Testis (tissue), 3 donors: ENCODE measurements around the gene SIGLEC15. TPM values are rescaled to one million over a fixed set of nuclear protein-coding genes. Genes with fewer than 3 reads are reported as not detected.
A peak's percentile ranks its signal among the peaks of the same experiment; 100 is the strongest.

Experiments used
- DNase-seq: peaks from one replicate; pipeline ENCODE4 v3.0.0-alpha.2; 2019
- H3K27ac ChIP-seq, 2 donors: fragments of 200-600 bp; sonication (generic); one replicate each; pipeline ENCODE4 v1.5.1; 2019
- H3K27me3 ChIP-seq: fragments of 200-600 bp; sonication (generic); one replicate; pipeline ENCODE4 v1.5.1; 2019
- H3K36me3 ChIP-seq: fragments of 200-600 bp; sonication (generic); one replicate; pipeline ENCODE4 v1.5.1; 2017; ENCODE audit warnings: low read depth; ENCODE audit errors: missing control alignments
- H3K4me1 ChIP-seq: fragments of 200-600 bp; sonication (generic); one replicate; pipeline ENCODE4 v1.5.1; 2019
- H3K4me3 ChIP-seq, 2 donors: fragments of 200-600 bp; sonication (generic); one replicate each; pipeline ENCODE4 v1.5.1; 2017 to 2019
- H3K9me3 ChIP-seq: fragments of 200-600 bp; sonication (generic); one replicate; pipeline ENCODE4 v1.5.1; 2017
- POLR2A ChIP-seq: fragments of 450-650 bp; IDR thresholded peaks from one replicate; pipeline ENCODE4 v1.6.1; 2017; ENCODE audit warnings: antibody characterized with exemption, mild to moderate bottlenecking, moderate library complexity
- WGBS, 2 donors: methylation state at CpG; one replicate each; pipeline ENCODE4 v1.1.5; 2018; 5-methylcytosine and 5-hydroxymethylcytosine counted together
- intact Hi-C: fragments of 100-400 bp; cut with DNase I; formaldehyde crosslinking; loops from one replicate; pipeline ENCODE4 v1.15.1; 2023; ENCODE audit warnings: low total_unique reads
- polyA plus RNA-seq: library from polyadenylated mRNA; stranded (reverse); fragments of 350-450 nt; fragmentation: Illumina TruSeq; extraction: RNeasy Lipid Tissue Mini Kit (QIAGEN cat#74804); gene quantifications from one replicate; pipeline ENCODE4 v1.2.3, GENCODE V29; 2014; ENCODE audit warnings: low read depth, low replicate concordance; ENCODE audit not compliant: insufficient read depth
- total RNA-seq, 2 donors: library from RNA; depleted of rRNA; stranded (reverse); fragments of >200 nt; gene quantifications; one replicate each; pipeline ENCODE4 v1.2.3, GENCODE V29; 2016
- TF ChIP-seq, protein P1 (sequence below), 3 experiments: fragments of 450-650 bp in 2 of 3; fragments of 200-600 bp in 1 of 3; sonication (generic) in 1 of 3; IDR thresholded peaks; one replicate each; pipeline ENCODE4 v1.5.1; 2016 to 2019; ENCODE audit warnings: antibody characterized with exemption in 3 of 3, mild to moderate bottlenecking in 2 of 3, moderate library complexity in 1 of 3

SIGLEC15 gene
- total and polyA plus RNA-seq, 3 donors from 2014 or later = 0.19 to 0.20 TPM; not detected in 1

DNA sequence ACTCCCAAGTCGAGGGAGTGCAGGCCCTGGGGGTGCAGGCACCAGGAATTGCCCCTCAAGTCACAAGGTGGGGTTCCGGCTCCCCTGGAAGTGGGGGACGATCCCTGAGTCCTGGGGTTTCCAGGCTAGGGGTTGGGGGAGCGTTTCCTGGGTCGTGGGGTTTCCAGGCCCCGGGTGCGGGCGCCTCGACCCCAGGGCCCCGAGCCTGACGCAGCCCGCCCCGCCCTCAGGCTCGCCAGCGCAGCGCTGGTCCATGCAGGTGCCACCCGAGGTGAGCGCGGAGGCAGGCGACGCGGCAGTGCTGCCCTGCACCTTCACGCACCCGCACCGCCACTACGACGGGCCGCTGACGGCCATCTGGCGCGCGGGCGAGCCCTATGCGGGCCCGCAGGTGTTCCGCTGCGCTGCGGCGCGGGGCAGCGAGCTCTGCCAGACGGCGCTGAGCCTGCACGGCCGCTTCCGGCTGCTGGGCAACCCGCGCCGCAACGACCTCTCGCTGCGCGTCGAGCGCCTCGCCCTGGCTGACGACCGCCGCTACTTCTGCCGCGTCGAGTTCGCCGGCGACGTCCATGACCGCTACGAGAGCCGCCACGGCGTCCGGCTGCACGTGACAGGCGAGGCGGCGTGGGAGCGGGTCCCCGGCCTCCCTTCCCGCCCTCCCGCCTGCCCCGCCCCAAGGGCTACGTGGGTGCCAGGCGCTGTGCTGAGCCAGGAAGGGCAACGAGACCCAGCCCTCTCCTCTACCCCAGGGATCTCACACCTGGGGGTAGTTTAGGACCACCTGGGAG, 12.0 kb downstream of the SIGLEC15 start:
- H3K4me1 ChIP-seq = peaks cover 5% of the 10 kb centered on the region
- 6 to 43% methylated on average over 1 to 65 of the region's 84 CpGs for WGBS, 2 donors
- H3K36me3 ChIP-seq = no peaks in the 10 kb centered on the region
- H3K27me3 ChIP-seq = no peaks in the 10 kb centered on the region
- peak overlapping the region; percentile 20 to 26 for H3K4me3 ChIP-seq
- DNase-seq = peak; percentile 49
- TF ChIP-seq, protein P1, sequence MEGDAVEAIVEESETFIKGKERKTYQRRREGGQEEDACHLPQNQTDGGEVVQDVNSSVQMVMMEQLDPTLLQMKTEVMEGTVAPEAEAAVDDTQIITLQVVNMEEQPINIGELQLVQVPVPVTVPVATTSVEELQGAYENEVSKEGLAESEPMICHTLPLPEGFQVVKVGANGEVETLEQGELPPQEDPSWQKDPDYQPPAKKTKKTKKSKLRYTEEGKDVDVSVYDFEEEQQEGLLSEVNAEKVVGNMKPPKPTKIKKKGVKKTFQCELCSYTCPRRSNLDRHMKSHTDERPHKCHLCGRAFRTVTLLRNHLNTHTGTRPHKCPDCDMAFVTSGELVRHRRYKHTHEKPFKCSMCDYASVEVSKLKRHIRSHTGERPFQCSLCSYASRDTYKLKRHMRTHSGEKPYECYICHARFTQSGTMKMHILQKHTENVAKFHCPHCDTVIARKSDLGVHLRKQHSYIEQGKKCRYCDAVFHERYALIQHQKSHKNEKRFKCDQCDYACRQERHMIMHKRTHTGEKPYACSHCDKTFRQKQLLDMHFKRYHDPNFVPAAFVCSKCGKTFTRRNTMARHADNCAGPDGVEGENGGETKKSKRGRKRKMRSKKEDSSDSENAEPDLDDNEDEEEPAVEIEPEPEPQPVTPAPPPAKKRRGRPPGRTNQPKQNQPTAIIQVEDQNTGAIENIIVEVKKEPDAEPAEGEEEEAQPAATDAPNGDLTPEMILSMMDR (IDR thresholded peaks at IDR 0.05) = no peak
- TF ChIP-seq POLR2A = no peak
- H3K27ac ChIP-seq = no peak overlapping the region
- intact Hi-C loops = no loop called here
- no peaks in the 10 kb centered on the region for H3K9me3 ChIP-seq

GRCh38 chr18:45838302-45839070, 13.0 kb downstream of the SIGLEC15 start:
- no peak for DNase-seq
- H3K27ac ChIP-seq = no peak overlapping the region
- TF ChIP-seq, protein P1 (IDR thresholded peaks at IDR 0.05) = no peak
- TF ChIP-seq POLR2A = no peak
- 0 to 10% methylated on average over 1 to 27 of the region's 53 CpGs for WGBS, 2 donors
- no peaks in the 10 kb centered on the region for H3K36me3 ChIP-seq
- peak overlapping the region in 1 of 2 donors; percentile 31 for H3K4me3 ChIP-seq
- H3K4me1 ChIP-seq = peaks cover 5% of the 10 kb centered on the region
- H3K9me3 ChIP-seq = no peaks in the 10 kb centered on the region
- no peaks in the 10 kb centered on the region for H3K27me3 ChIP-seq
- intact Hi-C loops = no loop called here

- Histone ChIP-seq H3K4me3 (no peak overlapping the region), H3K27me3 (no peaks in the 10 kb centered on the region)
- intact Hi-C loops = no loop called here
Measured at GRCh38 chr18:45839414-45840395, 14.2 kb downstream of the SIGLEC15 start.

More at GRCh38 chr18:45839414-45840395, 14.2 kb downstream of the SIGLEC15 start:
- Histone ChIP-seq H3K9me3 (no peaks in the 10 kb centered on the region), H3K27ac (no peak overlapping the region), H3K4me1 (peaks cover 5% of the 10 kb centered on the region), H3K36me3 (no peaks in the 10 kb centered on the region)
- 55 to 61% methylated on average over 7 to 13 of the region's 13 CpGs for WGBS, 2 donors
- DNase-seq = peak; percentile 40
- TF ChIP-seq, protein P1 (IDR thresholded peaks at IDR 0.05) = peak; percentile 26 to 30 (median 26)
- no peak for TF ChIP-seq POLR2A
